HK-2 (cell line): ENCODE measurements around the gene TNIK.

Experiments
- DNase-seq: peaks from one replicate; pipeline ENCODE4 v3.0.0-alpha.2; 2018; ENCODE audit not compliant: unreplicated experiment

TNIK gene

DNA sequence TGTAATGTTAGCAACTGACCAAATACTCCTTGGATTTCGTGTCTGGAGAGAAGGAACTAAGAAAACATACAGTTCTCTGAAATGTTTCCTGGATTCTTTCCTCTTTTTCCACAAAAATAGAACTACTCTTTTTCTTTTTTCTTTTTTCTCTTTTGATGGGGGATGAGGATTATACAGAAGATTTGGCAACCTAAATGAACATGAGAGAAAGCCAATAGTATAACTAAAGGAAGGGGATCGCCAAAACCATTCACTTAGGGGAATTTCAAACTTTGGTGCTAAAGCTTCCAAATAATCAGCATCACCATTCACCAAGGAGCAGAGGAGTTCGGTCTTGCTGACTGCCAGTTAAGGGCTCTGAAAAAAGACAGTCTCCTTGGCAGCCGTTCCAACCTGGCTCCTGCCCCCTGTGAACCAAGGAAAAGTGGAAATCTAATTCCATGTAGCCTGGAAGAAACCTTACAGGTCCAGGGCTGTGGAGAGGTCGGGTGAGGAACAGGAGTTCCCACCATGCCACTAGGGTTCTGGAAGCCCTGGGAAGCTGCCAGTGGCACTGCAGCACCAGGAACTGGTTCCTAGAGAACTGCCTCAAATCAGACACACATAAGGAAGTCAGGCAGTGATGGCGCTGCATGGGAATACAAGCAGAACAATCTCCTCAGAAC, 176.9 kb downstream of the TNIK start:
- DNase-seq: no peak

DNA sequence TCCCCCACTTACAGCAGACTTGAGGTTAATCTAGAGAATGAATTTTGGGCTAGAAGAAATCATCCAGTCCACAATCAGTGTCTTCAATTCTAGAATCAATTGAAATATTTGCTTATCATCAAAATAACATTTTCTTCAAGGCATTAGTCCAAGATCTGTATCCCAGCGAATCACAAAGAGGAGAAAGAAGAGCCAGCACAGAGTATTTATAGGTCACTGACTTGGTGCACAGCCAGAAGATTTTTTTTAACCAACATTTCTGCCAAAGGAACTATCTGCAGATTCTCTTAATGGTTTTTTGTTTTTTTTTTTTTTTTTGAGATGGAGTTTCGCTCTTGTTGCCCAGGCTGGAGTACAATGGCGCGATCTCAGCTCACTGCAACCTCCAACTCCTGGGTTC, 178.2 kb downstream of the TNIK start:
- no peak for DNase-seq

DNA sequence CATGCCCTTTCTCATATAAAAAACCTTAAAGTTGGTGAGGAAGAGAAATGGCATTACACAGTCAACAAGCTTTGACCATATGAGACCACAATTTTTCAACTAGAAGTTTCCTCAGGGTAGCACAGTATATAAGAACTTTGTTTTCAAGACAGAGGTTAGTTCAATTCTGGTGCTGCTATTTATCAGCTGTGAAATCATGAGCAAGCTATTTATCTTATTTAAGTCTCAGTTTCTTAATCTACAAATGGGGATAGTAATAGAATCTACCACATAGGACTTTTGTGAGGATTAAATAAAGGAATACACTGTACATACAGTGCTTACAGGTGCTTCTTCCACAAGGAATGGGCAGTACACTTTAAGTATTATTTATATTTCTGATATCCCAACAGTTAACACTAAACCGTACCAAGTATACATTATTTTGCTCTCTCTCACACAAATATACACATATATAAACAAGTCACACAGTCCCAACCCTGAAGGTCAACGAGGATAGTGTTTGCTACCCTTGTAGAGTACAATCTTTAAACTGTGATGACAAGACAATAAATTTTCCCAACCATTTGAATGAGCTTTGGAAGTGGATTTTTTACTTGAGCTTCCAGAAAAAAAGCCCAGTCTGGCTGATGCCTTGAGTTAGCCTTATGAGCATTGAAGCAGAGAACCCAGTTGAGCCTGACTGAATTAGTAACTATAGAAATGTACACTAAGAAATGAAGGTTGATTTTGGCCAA, 178.8 kb downstream of the TNIK start:
- DNase-seq: no peak

- no peak for DNase-seq
Observed at GRCh38 chr3:171279972-171280371, 180.2 kb downstream of the TNIK start.

GRCh38 chr3:171278299-171278590, 182.0 kb downstream of the TNIK start:
- DNase-seq: no peak

GRCh38 chr3:171277456-171278298, 182.5 kb downstream of the TNIK start:
- DNase-seq: no peak

DNA sequence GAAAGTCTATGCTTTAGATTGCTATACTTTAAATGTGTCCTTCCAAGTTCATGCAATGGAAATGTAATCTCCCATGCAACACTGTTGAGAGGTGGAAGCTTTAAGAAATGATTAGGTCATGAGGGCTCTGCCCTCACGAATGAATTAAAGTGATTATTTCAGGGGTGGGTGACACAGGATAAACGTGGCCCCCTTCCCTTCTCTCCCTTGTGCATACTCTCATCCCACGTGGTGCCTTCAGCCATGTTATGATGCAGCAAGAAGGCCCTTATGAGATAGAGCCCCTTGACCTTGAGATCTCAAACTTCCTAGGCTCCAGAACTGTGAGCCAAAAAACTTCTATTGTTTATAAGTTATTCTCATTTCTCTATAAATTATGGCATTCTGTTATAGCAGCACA, 183.3 kb downstream of the TNIK start:
- no peak for DNase-seq

GRCh38 chr3:171274222-171274621, 186.0 kb downstream of the TNIK start:
- no peak for DNase-seq

DNA sequence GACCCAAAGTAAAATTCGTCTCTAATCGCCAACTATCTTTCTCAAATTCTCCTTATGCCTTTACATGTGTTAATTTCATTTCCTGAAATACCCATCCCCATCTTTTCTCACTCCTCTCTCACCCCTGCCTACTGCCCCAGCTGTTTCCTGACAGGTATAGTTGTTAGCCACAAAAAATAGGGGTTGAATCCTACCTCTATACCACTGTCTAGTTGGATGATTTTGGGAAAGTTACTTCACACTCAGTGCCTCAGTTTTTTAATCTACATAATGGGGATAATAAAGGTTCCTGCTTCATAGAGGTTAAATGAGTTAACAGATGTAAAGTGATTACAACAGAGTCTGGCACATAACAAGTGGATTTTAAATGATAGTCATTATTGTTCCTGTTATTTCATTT, 189.7 kb downstream of the TNIK start:
- no peak for DNase-seq

DNA sequence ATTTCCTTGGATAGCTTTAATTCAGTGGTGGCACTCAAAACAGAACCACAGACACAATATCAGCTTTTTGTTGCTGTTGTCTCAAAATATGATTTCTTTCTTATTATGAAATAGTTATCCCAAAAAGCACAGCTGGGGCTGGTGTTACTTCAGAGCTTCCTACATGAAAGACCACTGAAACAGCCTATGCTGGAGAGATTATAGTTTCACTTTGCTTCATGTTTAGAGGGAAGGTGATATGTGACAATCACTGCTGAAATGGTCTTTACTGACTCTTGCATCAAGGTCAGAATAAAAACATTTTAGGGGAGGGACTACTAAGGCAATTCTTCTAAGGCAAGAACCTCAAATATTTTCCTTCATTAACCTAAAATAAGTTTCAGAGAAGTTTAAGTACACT, 190.7 kb downstream of the TNIK start:
- no peak for DNase-seq

DNA sequence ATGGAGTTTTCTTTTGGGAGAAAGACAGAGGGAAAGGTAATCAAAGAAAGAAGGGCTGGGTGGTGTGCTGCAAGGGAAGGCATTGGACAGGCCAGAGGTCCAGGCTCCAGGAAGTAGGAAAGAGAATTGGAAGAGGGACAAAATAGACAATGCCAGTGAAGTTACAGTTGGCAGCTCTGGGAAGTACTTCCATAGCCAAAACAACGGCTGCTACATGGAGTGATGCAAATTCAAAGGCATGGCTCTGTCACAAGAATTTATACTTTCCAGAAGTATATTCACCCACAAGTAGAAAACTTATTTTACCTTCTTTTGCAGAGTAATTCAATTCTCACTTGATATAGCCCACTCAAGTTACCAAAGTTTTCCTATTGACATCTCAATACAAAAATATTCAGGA, 191.5 kb downstream of the TNIK start:
- no peak for DNase-seq

- DNase-seq: no peak
Observed at GRCh38 chr3:171267104-171267503, 193.1 kb downstream of the TNIK start.

- DNase-seq: no peak
Observed at GRCh38 chr3:171266740-171267073, 193.5 kb downstream of the TNIK start.

- DNase-seq: no peak
Observed at GRCh38 chr3:171266034-171266739, 194.0 kb downstream of the TNIK start.

- DNase-seq: no peak
Observed at GRCh38 chr3:171264758-171265157, 195.4 kb downstream of the TNIK start.

DNA sequence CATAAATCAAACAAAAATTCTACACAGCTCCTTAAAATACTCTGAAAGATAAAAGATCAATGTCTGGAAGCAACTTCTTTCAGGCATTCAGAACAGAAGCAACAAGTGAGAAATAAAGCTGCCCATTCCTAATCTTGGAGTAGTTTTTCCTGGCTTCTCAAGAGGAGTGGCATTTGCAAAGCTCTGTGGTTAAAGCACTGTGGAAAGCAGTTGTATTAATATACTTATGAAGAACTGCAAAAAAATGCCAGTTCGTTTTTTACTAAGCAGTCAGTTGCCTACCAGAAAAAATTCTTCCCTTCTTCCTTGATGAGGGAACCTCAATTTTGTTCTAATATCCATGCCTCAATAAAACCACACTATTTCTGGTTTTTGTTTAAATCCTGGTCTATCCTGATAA, 197.8 kb downstream of the TNIK start:
- no peak for DNase-seq

GRCh38 chr3:171261487-171261886, 198.7 kb downstream of the TNIK start:
- DNase-seq: no peak

DNA sequence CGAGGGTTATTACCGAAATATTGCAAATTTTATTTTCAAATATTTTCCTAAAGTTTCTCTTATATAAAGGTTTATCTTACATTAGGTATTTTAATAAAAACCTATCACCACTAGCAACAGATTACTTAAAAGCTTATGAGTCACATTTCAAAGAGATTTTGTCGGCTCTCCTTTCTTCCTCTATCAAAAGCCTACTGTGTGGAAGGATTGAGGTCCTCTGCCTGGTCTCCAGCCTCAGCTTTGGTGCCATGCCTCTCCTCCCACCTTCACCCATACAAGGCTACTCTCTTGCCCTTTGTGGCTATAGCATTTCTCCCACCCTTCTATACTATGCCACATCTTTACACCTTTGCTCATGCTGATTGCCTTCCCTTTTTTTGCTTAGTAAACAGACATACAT, 199.3 kb downstream of the TNIK start:
- DNase-seq: no peak

DNA sequence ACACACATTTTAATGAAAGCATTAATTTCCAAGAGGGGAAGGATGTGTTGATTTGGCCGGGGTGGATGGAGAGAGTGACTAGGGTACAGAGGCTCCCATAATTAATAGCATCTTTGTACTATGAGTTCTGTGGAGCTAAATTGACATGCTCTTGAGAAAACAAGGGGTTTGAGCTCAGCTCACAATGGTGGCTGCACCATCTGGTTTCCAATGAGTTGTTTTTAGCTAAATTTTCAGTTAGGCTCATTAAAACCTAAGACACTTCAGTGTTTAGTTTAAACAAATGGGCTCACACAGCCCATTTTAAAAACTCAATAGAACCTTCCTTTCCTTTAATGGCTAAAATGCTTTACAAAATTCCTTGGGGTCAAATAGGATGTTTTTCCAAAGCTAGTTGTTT, 199.7 kb downstream of the TNIK start:
- no peak for DNase-seq

- no peak for DNase-seq
Observed at GRCh38 chr3:171258316-171258715, 201.9 kb downstream of the TNIK start.

GRCh38 chr3:171257251-171258203, 202.7 kb downstream of the TNIK start:
- no peak for DNase-seq
